PC-3 (cell line): ENCODE results near the gene NELFA.

Experiments
- CTCF ChIP-seq: fragments of 300-600 bp; sonication (generic); conservative IDR thresholded peaks from 2 replicates; pipeline ENCODE4 v1.5.1; 2017; ENCODE audit warnings: antibody characterized with exemption, low read depth, mild to moderate bottlenecking, low read length
- EZH2 ChIP-seq: fragments of 300-600 bp; sonication (generic); IDR thresholded peaks from one replicate; pipeline ENCODE4 v1.6.1; 2017; ENCODE audit warnings: antibody characterized with exemption, mild to moderate bottlenecking, low read length; ENCODE audit not compliant: unreplicated experiment

- TF ChIP-seq CTCF: no peak
- no peak for TF ChIP-seq EZH2
Observed at GRCh38 chr4:1937550-1937949, 71.2 kb downstream of the NELFA start.
